Peyer's patch (tissue), 4 donors: ENCODE results near the gene C2. TPM values are rescaled to one million over a fixed set of nuclear protein-coding genes. Genes with fewer than 3 reads are reported as not detected.
"Not testable (repeated sequence)": the region's sequence is repeated elsewhere in the genome, so short reads cannot be mapped to it uniquely, and the experiment has no call there.

Source experiments
- DNase-seq, 3 donors: peaks; one replicate each; pipeline ENCODE4 v3.0.0-alpha.2; 2017 to 2019
- H3K27ac ChIP-seq, 4 donors: fragments of 200-600 bp; sonication (generic); one replicate each; pipeline ENCODE4 v1.5.1; 2016 to 2019
- H3K27me3 ChIP-seq, 2 donors: fragments of 200-600 bp; sonication (generic); one replicate each; pipeline ENCODE4 v1.5.1; 2019
- H3K36me3 ChIP-seq, 3 donors: fragments of 200-600 bp; sonication (generic); one replicate each; pipeline ENCODE4 v1.5.1; 2016 to 2019
- H3K4me1 ChIP-seq, 4 donors: fragments of 200-600 bp; sonication (generic); one replicate each; pipeline ENCODE4 v1.5.1; 2016 to 2019
- H3K4me3 ChIP-seq, 4 donors: fragments of 200-600 bp; sonication (generic); 1 replicate in 3 of 4; 2 replicates in 1 of 4; pipeline ENCODE4 v1.5.1; 2016 to 2019; ENCODE audit warnings: mild to moderate bottlenecking in 1 of 4
- H3K9me3 ChIP-seq, 4 donors: fragments of 200-600 bp; sonication (generic); one replicate each; pipeline ENCODE4 v1.5.1; 2016 to 2019; ENCODE audit warnings: mild to moderate bottlenecking in 1 of 4
- POLR2A ChIP-seq, 2 donors: fragments of 450-650 bp; IDR thresholded peaks; one replicate each; pipeline ENCODE4 v1.5.1; 2017; ENCODE audit warnings: antibody characterized with exemption in 2 of 2, mild to moderate bottlenecking in 2 of 2, moderate library complexity in 2 of 2
- total RNA-seq, 4 donors: library from RNA; depleted of rRNA; stranded (reverse); fragments of >200 nt; gene quantifications; one replicate each; pipeline ENCODE4 v1.1.0, GENCODE V29; 2016
- TF ChIP-seq, protein P1 (sequence below), 6 experiments: fragments of 450-650 bp in 4 of 6; fragments of 200-600 bp in 2 of 6; sonication (generic) in 1 of 6; IDR thresholded peaks; one replicate each; pipeline ENCODE4 v1.5.1; 2017 to 2019; ENCODE audit warnings: antibody characterized with exemption in 6 of 6, mild to moderate bottlenecking in 3 of 6, moderate library complexity in 1 of 6

C2 gene
- total RNA-seq, 4 donors from 2014 or later = 15.3 to 63.2 (median 38.4) TPM

- no peak for DNase-seq
Measured at GRCh38 chr6:31920811-31921210, 6.7 kb upstream of the C2 start.

GRCh38 chr6:31922942-31923341 is 4.6 kb upstream of the C2 start:
- Histone ChIP-seq H3K9me3 (no peaks in the 10 kb centered on the region), H3K4me3 (no peak overlapping the region), H3K36me3 (no peaks in the 10 kb centered on the region), H3K27me3 (no peaks in the 10 kb centered on the region), H3K27ac (no peak overlapping the region), H3K4me1 (no peaks in the 10 kb centered on the region)
- DNase-seq = peak in 1 of 3 donors; percentile 27
- TF ChIP-seq, protein P1, sequence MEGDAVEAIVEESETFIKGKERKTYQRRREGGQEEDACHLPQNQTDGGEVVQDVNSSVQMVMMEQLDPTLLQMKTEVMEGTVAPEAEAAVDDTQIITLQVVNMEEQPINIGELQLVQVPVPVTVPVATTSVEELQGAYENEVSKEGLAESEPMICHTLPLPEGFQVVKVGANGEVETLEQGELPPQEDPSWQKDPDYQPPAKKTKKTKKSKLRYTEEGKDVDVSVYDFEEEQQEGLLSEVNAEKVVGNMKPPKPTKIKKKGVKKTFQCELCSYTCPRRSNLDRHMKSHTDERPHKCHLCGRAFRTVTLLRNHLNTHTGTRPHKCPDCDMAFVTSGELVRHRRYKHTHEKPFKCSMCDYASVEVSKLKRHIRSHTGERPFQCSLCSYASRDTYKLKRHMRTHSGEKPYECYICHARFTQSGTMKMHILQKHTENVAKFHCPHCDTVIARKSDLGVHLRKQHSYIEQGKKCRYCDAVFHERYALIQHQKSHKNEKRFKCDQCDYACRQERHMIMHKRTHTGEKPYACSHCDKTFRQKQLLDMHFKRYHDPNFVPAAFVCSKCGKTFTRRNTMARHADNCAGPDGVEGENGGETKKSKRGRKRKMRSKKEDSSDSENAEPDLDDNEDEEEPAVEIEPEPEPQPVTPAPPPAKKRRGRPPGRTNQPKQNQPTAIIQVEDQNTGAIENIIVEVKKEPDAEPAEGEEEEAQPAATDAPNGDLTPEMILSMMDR (IDR thresholded peaks at IDR 0.05) = no peak
- TF ChIP-seq POLR2A (IDR thresholded peaks at IDR 0.05) = no peak

More at GRCh38 chr6:31920811-31921210, 6.7 kb upstream of the C2 start:
- H3K9me3 ChIP-seq = no peaks in the 10 kb centered on the region
- TF ChIP-seq, protein P1 (IDR thresholded peaks at IDR 0.05) = no peak
- no peak for TF ChIP-seq POLR2A (IDR thresholded peaks at IDR 0.05)
- no peaks in the 10 kb centered on the region for H3K27me3 ChIP-seq
- H3K36me3 ChIP-seq = no peaks in the 10 kb centered on the region
- H3K4me1 ChIP-seq = no peaks in the 10 kb centered on the region
- H3K27ac ChIP-seq = no peak overlapping the region
- H3K4me3 ChIP-seq = no peak overlapping the region

- Histone ChIP-seq H3K27ac (peak overlapping the region in 3 of 4 donors; percentile 38 to 53 (median 44)), H3K4me3 (peak overlapping the region in 3 of 4 donors; percentile 16 to 48 (median 28)), H3K9me3 (no peaks in the 10 kb centered on the region), H3K27me3 (no peaks in the 10 kb centered on the region), H3K36me3 (no peaks in the 10 kb centered on the region), H3K4me1 (no peaks in the 10 kb centered on the region)
- DNase-seq = no peak
- TF ChIP-seq POLR2A (IDR thresholded peaks at IDR 0.05) = no peak
- TF ChIP-seq, protein P1 (IDR thresholded peaks at IDR 0.05) = no peak
Measured at GRCh38 chr6:31927863-31928671, 550 bp downstream of the C2 start.

DNA sequence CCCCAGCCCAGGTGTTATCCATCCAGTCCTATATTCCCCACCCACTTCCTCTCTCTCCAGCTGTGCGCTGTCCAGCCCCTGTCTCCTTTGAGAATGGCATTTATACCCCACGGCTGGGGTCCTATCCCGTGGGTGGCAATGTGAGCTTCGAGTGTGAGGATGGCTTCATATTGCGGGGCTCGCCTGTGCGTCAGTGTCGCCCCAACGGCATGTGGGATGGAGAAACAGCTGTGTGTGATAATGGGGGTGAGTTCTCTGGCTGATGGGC is 1.1 kb downstream of the C2 start:
- peak overlapping the region in 1 of 4 donors; percentile 48 for H3K4me3 ChIP-seq

GRCh38 chr6:31930962-31931361 is 3.4 kb downstream of the C2 start:
- Histone ChIP-seq H3K9me3 (no peaks in the 10 kb centered on the region), H3K27me3 (no peaks in the 10 kb centered on the region), H3K36me3 (no peaks in the 10 kb centered on the region), H3K4me1 (no peaks in the 10 kb centered on the region), H3K27ac (no peak overlapping the region), H3K4me3 (no peak overlapping the region)
- TF ChIP-seq, protein P1 (IDR thresholded peaks at IDR 0.05) = no peak
- no peak for TF ChIP-seq POLR2A (IDR thresholded peaks at IDR 0.05)
- no peak for DNase-seq

More for the DNA sequence above, 1.1 kb downstream of the C2 start:
- no peaks in the 10 kb centered on the region for H3K36me3 ChIP-seq
- no peaks in the 10 kb centered on the region for H3K27me3 ChIP-seq
- DNase-seq = no peak
- no peaks in the 10 kb centered on the region for H3K4me1 ChIP-seq
- TF ChIP-seq, protein P1 (IDR thresholded peaks at IDR 0.05) = no peak
- no peak overlapping the region for H3K27ac ChIP-seq
- no peaks in the 10 kb centered on the region for H3K9me3 ChIP-seq

DNA sequence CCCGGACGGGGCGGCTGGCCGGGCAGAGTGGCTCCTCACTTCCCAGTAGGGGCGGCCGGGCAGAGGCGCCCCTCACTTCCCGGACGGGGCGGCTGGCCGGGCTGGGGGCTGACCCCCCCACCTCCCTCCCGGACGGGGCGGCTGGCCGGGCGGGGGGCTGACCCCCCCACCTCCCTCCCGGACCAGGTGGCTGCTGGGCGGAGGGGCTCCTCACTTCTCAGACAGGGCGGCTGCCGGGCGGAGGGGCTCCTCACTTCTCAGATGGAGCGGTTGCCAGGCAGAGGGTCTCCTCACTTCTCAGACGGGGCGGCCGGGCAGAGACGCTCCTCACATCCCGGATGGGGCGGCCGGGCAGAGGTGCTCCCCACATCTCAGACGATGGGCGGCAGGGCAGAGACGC is 4.6 kb downstream of the C2 start:
- not testable (repeated sequence) for H3K27me3 ChIP-seq, H3K4me3 ChIP-seq, H3K4me1 ChIP-seq, H3K27ac ChIP-seq, DNase-seq, H3K9me3 ChIP-seq, H3K36me3 ChIP-seq
